HG02571 (cell line): ENCODE measurements around the gene NTSR1.

Source experiments
- ATAC-seq: cut with Tn5 transposase; IDR thresholded peaks from one replicate; pipeline ENCODE4 v1.9.1; 2021; ENCODE audit warnings: mild to moderate bottlenecking, moderate library complexity; ENCODE audit not compliant: unreplicated experiment

Gene NTSR1

GRCh38 chr20:62811720-62812119, 103.1 kb downstream of the NTSR1 start:
- no peak for ATAC-seq
